ENCODE measurements around the gene TMEM86B.

- no peak; the same call in 1 of the 2 replicates for TF ChIP-seq POLR2A (IDR thresholded peaks at IDR 0.05; ENCODE audit: low read depth, low read length)
- TF ChIP-seq TAF1 (IDR thresholded peaks at IDR 0.05; ENCODE audit: borderline replicate concordance, low read depth, low read length) = peak; percentile 51
Observed at GRCh38 chr19:55253842-55254624, 25.5 kb upstream of the TMEM86B start.

All from GM12892 (cell line).